IMR-90 (cell line): ENCODE results near the gene PGGHG. TPM values are rescaled to one million over a fixed set of nuclear protein-coding genes. Genes with fewer than 3 reads are reported as not detected.
"Not testable (repeated sequence)": the region's sequence is repeated elsewhere in the genome, so short reads cannot be mapped to it uniquely, and the experiment has no call there.

Experiments
- ATAC-seq: fragments of 200-7000 bp; cut with Tn5 transposase; 2 replicates; pipeline ENCODE4 v1.9.1; 2020; ENCODE audit warnings: low read depth, mild to moderate bottlenecking, moderate library complexity
- BruUV-seq: library from RNA; stranded (reverse); fragments of 400-500 nt; replicated peaks from 2 replicates; lab custom pipeline; 2021; lab: Mats Ljungman, UMichigan
- CTCF ChIA-PET: fragments of 300-600 bp; formaldehyde crosslinking; extraction: SDS; loops from one replicate; lab custom pipeline; 2021; ENCODE audit warnings: antibody characterized with exemption; lab: Yijun Ruan, JAX
- POLR2A ChIA-PET: fragments of 300-600 bp; sonication (Branson Sonifier 250); formaldehyde crosslinking; loops from one replicate; lab custom pipeline; 2022; ENCODE audit warnings: antibody characterized with exemption; ENCODE audit not compliant: unreplicated experiment; lab: Charles Lee
- DNase-seq: peaks from one replicate; pipeline ENCODE4 v3.0.0; 2013
- H2AFZ ChIP-seq: replicated peaks from 2 replicates; pipeline ENCODE3; 2013; ENCODE audit warnings: low read length, mild to moderate bottlenecking; ENCODE audit not compliant: poor library complexity
- H2AK5ac ChIP-seq: 2 replicates; pipeline ENCODE4 v1.6.1; 2013; ENCODE audit warnings: low read depth, low read length, inconsistent platforms
- H2AK9ac ChIP-seq: replicated peaks from 2 replicates; pipeline ENCODE3; 2013; ENCODE audit warnings: mild to moderate bottlenecking, low read depth, low read length, moderate library complexity; ENCODE audit not compliant: poor library complexity
- H2BK120ac ChIP-seq: 2 replicates; pipeline ENCODE4 v1.6.1; 2013; ENCODE audit warnings: low read depth, low read length, inconsistent platforms
- H2BK15ac ChIP-seq: 3 replicates; pipeline ENCODE4 v1.6.1; 2013; ENCODE audit warnings: low read depth, low read length, inconsistent platforms
- H2BK20ac ChIP-seq: 2 replicates; pipeline ENCODE4 v1.6.1; 2013; ENCODE audit warnings: low read depth, mild to moderate bottlenecking, inconsistent platforms, low read length, moderate library complexity
- H2BK5ac ChIP-seq: 2 replicates; pipeline ENCODE4 v1.6.1; 2013; ENCODE audit warnings: mild to moderate bottlenecking, low read depth, low read length, inconsistent platforms; ENCODE audit not compliant: poor library complexity, severe bottlenecking
- H3K14ac ChIP-seq: replicated peaks from 2 replicates; pipeline ENCODE4 v1.6.1; 2013; ENCODE audit warnings: low read depth, low read length, inconsistent platforms
- H3K18ac ChIP-seq: 2 replicates; pipeline ENCODE4 v1.6.1; 2013; ENCODE audit warnings: low read depth, low read length, control low read depth
- H3K23ac ChIP-seq: 2 replicates; pipeline ENCODE4 v1.6.1; 2013; ENCODE audit warnings: low read depth, low read length, inconsistent platforms
- H3K27ac ChIP-seq: 2 replicates; pipeline ENCODE4 v1.5.1; 2013; ENCODE audit warnings: mild to moderate bottlenecking, control low read depth, low read length; ENCODE audit not compliant: insufficient read depth
- H3K27me3 ChIP-seq: 2 replicates; pipeline ENCODE4 v1.6.1; 2013; ENCODE audit warnings: low read length; ENCODE audit not compliant: control insufficient read depth, insufficient read depth
- H3K36me3 ChIP-seq: 2 replicates; pipeline ENCODE4 v1.6.1; 2013; ENCODE audit warnings: low read length, mixed read lengths; ENCODE audit not compliant: control insufficient read depth, insufficient read depth
- H3K4ac ChIP-seq: 2 replicates; pipeline ENCODE4 v1.6.1; 2013; ENCODE audit warnings: low read depth, low read length, inconsistent platforms
- H3K4me1 ChIP-seq: 2 replicates; pipeline ENCODE4 v1.6.1; 2013; ENCODE audit warnings: low read length, mixed read lengths; ENCODE audit not compliant: control insufficient read depth, insufficient read depth
- H3K4me2 ChIP-seq: 2 replicates; pipeline ENCODE4 v1.6.1; 2013; ENCODE audit warnings: low read depth, mild to moderate bottlenecking, control low read depth, low read length, moderate library complexity
- H3K4me3 ChIP-seq: 2 replicates; pipeline ENCODE4 v1.5.1; 2013; ENCODE audit warnings: low read depth, mild to moderate bottlenecking, control low read depth, low read length, moderate library complexity; ENCODE audit not compliant: insufficient read depth
- H3K56ac ChIP-seq: 2 replicates; pipeline ENCODE4 v1.6.1; 2013; ENCODE audit warnings: low read length, inconsistent platforms; ENCODE audit not compliant: insufficient read depth; ENCODE audit errors: extremely low read depth
- H3K79me1 ChIP-seq, 2 experiments: 2 replicates each; pipeline ENCODE4 v1.6.1; 2013; ENCODE audit warnings: low read length in 2 of 2, inconsistent platforms in 1 of 2, low read depth in 1 of 2
- H3K9ac ChIP-seq: 2 replicates; pipeline ENCODE4 v1.6.1; 2013; ENCODE audit warnings: low read depth, low read length, control low read depth
- H3K9me1 ChIP-seq: 2 replicates; pipeline ENCODE4 v1.6.1; 2013; ENCODE audit warnings: low read length, inconsistent platforms; ENCODE audit not compliant: insufficient read depth
- H3K9me3 ChIP-seq: 2 replicates; pipeline ENCODE4 v1.6.1; 2013; ENCODE audit warnings: low read length; ENCODE audit not compliant: control insufficient read depth, insufficient read depth
- H4K20me1 ChIP-seq: 2 replicates; pipeline ENCODE4 v1.6.1; 2013; ENCODE audit warnings: low read length, inconsistent platforms; ENCODE audit not compliant: insufficient read depth
- H4K5ac ChIP-seq: 2 replicates; pipeline ENCODE4 v1.6.1; 2013; ENCODE audit warnings: mild to moderate bottlenecking, low read depth, low read length, control low read depth
- H4K8ac ChIP-seq, 2 experiments: 2 replicates each; pipeline ENCODE4 v1.6.1; 2013; ENCODE audit warnings: low read depth in 2 of 2, low read length in 2 of 2, control low read depth in 1 of 2, inconsistent platforms in 1 of 2
- H4K91ac ChIP-seq: 2 replicates; pipeline ENCODE4 v1.6.1; 2013; ENCODE audit warnings: low read depth, low read length, inconsistent platforms; ENCODE audit not compliant: insufficient read depth
- WGBS, 2 experiments: methylation state at CpG; one replicate each; pipeline versions ENCODE4 v1.1.5 to v1.1.7; 2013; ENCODE audit warnings: missing lambda C conversion rate in 2 of 2; ENCODE audit not compliant: insufficient read length in 1 of 2; ENCODE audit errors: extremely low coverage in 2 of 2; 5-methylcytosine and 5-hydroxymethylcytosine counted together
- dilution Hi-C: fragments of 300-500 bp; cut with HindIII; formaldehyde crosslinking; loops from one replicate; pipeline ENCODE4 v1.14.3; 2018; ENCODE audit warnings: low sequenced_read_pairs; ENCODE audit not compliant: unreplicated experiment
- in situ Hi-C: fragments of 300-500 bp; cut with MboI; formaldehyde crosslinking; loops from 3 replicates; pipeline ENCODE4 v1.14.3; 2019; ENCODE audit warnings: low sequenced_read_pairs, inconsistent platforms, mixed read lengths
- intact Hi-C: fragments of 100-400 bp; cut with micrococcal nuclease; formaldehyde crosslinking; loops from 2 replicates; pipeline ENCODE4 v1.10.0; 2022
- polyA plus RNA-seq, 3 experiments: library from polyadenylated mRNA; depleted of rRNA; stranded (reverse); fragments of >200 nt; gene quantifications; 2 replicates each; pipeline ENCODE4 v1.2.3, GENCODE V29; 2012; ENCODE audit warnings: low replicate concordance in 1 of 3
- total RNA-seq: library from RNA; depleted of rRNA; stranded (reverse); fragments of >200 nt; gene quantifications from 2 replicates; pipeline ENCODE4 v1.2.3, GENCODE V29; 2012

PGGHG gene
- total and polyA plus RNA-seq, 2 of the 4 experiments (the other 2 are of a cell fraction) = 1.8 to 17.0 TPM

DNA sequence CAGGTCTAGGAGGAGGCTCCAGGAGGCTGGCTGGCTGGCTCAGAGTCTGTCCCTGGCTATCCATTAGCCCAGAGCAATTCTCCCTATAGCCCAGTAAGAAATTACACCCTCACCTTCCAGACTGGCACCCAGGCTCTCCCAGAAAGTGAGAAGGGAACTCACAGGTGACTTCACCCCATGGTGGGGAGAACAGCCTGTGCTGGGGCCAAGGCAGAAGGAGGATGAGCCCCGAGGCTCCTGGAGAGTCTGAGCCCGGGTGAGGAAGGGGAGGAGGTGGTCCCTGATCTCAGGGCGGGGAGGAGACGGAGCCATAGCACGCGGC is 25.6 kb downstream of the PGGHG start:
- H3K27ac ChIP-seq = peak overlapping the region; percentile 68
- peak overlapping the region in 1 of 2 experiments; percentile 72; a peak in 2 of 4 replicates for H4K8ac ChIP-seq
- H4K20me1 ChIP-seq, H3K27me3 ChIP-seq, intact Hi-C loops, POLR2A ChIA-PET, in situ Hi-C loops, H3K9me3 ChIP-seq, CTCF ChIA-PET, H2AFZ ChIP-seq, ATAC-seq, H4K5ac ChIP-seq, dilution Hi-C loops, H3K9me1 ChIP-seq, H2BK20ac ChIP-seq, H3K18ac ChIP-seq, H3K14ac ChIP-seq, DNase-seq, BruUV-seq, H3K56ac ChIP-seq, H2BK15ac ChIP-seq, H3K36me3 ChIP-seq: not testable (repeated sequence)
- peak overlapping the region; percentile 74 for H2BK5ac ChIP-seq
- H3K23ac ChIP-seq = peak overlapping the region; percentile 90
- H2AK9ac ChIP-seq = peak overlapping the region; percentile 28
- H2AK5ac ChIP-seq = peak overlapping the region; percentile 92
- H3K4me3 ChIP-seq = peak overlapping the region; percentile 44
- peak overlapping the region; percentile 62 for H3K4me2 ChIP-seq
- peaks cover 21% of the 10 kb centered on the region for H3K4me1 ChIP-seq
- peak overlapping the region; percentile 67 for H3K9ac ChIP-seq
- H2BK120ac ChIP-seq = 0 out of 2 replicates have a peak overlapping the region, but pooled peaks have one; percentile 52
- peaks cover 5 to 34% of the 10 kb centered on the region in 2 experiments; a peak in 3 of 4 replicates for H3K79me1 ChIP-seq
- no CpG with 5 or more reads among the region's 6 CpGs for WGBS, 2 experiments
- H3K4ac ChIP-seq = peak overlapping the region; percentile 76; the same call in 1 of the 2 replicates
- peak overlapping the region; percentile 71; the same call in 1 of the 2 replicates for H4K91ac ChIP-seq
